Measurements from ENCODE around the gene PAPPA2. TPM values are rescaled to one million over a fixed set of nuclear protein-coding genes. Genes with fewer than 3 reads are reported as not detected.
"Not testable (repeated sequence)": the region's sequence is repeated elsewhere in the genome, so short reads cannot be mapped to it uniquely, and the experiment has no call there.

The PAPPA2 gene
- total RNA-seq, 1 donor from 2014 or later: under 0.01 TPM

GRCh38 chr1:176756817-176757216 lies 293.8 kb downstream of the PAPPA2 start:
- not testable (repeated sequence) for DNase-seq (ENCODE audit: low read depth in 2 of 2)

- no peak for DNase-seq (ENCODE audit: low read depth in 2 of 2)
Measured at GRCh38 chr1:176765608-176766007, 302.6 kb downstream of the PAPPA2 start.

DNA sequence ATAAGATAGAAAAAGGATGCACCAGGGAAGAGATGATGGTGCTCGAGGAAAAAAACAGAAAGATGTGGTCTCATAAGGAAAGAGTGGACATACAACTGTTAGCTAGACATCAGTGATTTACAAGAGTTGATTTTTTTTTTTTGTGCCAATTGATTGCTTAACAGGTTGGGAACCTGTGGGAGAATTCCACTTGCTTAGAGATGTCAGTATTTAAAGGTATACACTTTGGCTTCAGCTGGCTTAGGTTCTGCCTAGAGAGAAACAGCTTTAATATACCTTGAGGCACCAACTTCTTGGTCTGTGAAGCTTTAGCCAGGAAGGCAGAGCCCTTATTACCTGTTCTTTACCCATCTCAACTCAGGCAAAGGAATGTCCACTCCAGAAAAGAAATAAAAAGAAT lies 303.8 kb downstream of the PAPPA2 start:
- DNase-seq (ENCODE audit: low read depth in 2 of 2): no peak

- DNase-seq (ENCODE audit: low read depth in 2 of 2): no peak
Measured at GRCh38 chr1:176767714-176768136, 304.8 kb downstream of the PAPPA2 start.

DNA sequence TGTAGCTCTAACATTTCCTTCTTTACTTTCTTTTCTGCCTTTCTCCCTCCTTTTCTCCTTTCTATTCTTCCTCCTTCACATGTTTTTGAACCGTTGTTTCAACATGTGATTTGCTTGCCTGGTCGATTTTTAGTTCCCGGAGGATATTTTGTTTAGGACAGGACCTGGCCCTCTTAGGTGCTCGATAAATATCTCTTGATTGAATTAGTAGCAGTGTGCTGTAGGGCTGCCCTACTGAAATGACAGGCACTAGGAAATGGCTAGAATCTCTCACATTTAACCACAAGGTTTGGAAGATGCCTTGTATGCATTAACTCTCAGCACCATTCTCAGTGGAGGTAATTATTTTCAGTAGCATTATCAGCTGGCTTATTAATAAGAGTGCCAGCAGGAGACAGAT lies 305.6 kb downstream of the PAPPA2 start:
- no peak for DNase-seq (ENCODE audit: low read depth in 2 of 2)

DNA sequence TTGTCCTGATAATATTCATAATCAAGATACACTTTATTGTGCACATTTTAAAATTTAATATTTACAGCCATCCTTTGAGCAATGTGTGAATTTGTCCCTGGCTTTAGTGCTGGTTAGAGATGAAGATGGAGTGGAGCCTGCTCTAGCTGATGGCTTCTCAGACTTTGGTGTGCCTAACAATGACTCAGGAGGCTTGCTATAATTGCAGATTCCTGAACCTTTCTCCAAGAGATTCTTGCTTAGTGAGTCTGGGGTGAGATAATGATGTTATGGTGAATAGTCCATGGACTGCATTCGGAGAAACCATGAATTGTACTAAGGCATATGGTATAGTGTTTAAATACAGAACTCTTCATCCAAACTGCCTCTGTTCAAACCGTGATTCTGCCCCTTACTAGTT lies 307.1 kb downstream of the PAPPA2 start:
- DNase-seq (ENCODE audit: low read depth in 2 of 2): no peak

- DNase-seq (ENCODE audit: low read depth in 2 of 2): no peak
Measured at GRCh38 chr1:176773038-176773437, 310.1 kb downstream of the PAPPA2 start.

GRCh38 chr1:176774224-176774623 lies 311.2 kb downstream of the PAPPA2 start:
- no peak for DNase-seq (ENCODE audit: low read depth in 2 of 2)

- DNase-seq (ENCODE audit: low read depth in 2 of 2): no peak
Measured at GRCh38 chr1:176775378-176775777, 312.4 kb downstream of the PAPPA2 start.

GRCh38 chr1:176775996-176776395 lies 313.0 kb downstream of the PAPPA2 start:
- DNase-seq (ENCODE audit: low read depth in 2 of 2): no peak

- no peak for DNase-seq (ENCODE audit: low read depth in 2 of 2)
Measured at GRCh38 chr1:176778056-176778455, 315.1 kb downstream of the PAPPA2 start.

DNA sequence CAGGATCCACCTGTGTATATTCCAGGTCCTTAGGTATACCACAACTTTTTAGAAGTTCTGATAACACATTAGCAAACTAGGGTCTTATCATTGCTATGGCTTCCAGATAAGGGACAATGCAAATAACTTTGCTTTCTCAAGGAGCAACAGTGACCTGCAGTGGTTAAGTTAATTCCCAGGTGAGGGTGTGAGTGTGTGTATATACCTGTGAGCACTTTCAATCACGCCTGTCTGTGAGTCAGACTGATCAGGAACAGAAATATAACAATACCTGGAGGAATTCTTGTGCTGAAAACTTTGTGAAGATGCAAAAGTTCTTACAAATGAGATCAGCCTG lies 317.0 kb downstream of the PAPPA2 start:
- DNase-seq (ENCODE audit: low read depth in 2 of 2): no peak

- DNase-seq (ENCODE audit: low read depth in 2 of 2): no peak
Measured at GRCh38 chr1:176783309-176783708, 320.3 kb downstream of the PAPPA2 start.

GRCh38 chr1:176785056-176785455 lies 322.1 kb downstream of the PAPPA2 start:
- DNase-seq (ENCODE audit: low read depth in 2 of 2): no peak

- DNase-seq (ENCODE audit: low read depth in 2 of 2): no peak
Measured at GRCh38 chr1:176785791-176786190, 322.8 kb downstream of the PAPPA2 start.

- no peak for DNase-seq (ENCODE audit: low read depth in 2 of 2)
Measured at GRCh38 chr1:176786274-176786673, 323.3 kb downstream of the PAPPA2 start.

GRCh38 chr1:176789571-176790090 lies 326.7 kb downstream of the PAPPA2 start:
- DNase-seq (ENCODE audit: low read depth in 2 of 2): no peak

DNA sequence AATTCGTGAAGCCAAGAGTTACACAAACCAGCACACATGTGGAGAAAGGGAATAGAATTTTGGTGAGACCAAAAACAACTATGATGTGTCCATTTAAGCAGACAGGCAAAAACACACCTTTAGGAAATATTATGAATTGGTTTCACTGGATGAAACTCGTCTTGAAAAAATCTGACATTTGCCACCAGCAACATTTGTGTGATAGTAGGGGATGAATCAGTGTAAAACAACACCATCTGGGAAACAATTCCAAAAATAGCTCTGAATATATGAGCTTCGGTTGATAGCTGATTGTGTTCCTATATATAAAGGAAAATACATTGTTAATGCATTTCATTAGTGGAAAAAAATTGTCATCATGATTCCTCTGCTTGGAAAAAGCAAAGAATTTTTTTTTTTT lies 327.8 kb downstream of the PAPPA2 start:
- DNase-seq (ENCODE audit: low read depth in 2 of 2): no peak

DNA sequence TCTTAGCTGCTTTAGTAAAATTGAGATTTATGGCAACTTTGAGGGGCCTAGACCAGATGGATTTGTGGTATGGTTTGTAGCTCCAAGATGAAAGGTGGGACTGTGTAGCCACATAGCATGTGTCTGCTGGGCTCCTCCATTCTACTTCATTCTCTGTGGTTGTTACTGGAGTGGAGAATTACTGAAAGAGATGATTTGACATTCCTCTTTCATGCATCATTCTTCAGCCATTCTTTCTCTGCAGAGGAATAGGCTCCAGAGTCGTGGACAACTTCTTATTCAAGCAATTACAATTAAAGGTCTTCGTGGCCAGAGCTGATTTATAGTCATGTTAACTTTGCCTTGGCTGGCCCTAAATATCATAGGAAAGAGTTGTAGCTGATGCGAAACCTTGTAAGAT lies 328.9 kb downstream of the PAPPA2 start:
- DNase-seq (ENCODE audit: low read depth in 2 of 2): no peak

- DNase-seq (ENCODE audit: low read depth in 2 of 2): no peak
Measured at GRCh38 chr1:176794897-176795508, 332.0 kb downstream of the PAPPA2 start.

DNA sequence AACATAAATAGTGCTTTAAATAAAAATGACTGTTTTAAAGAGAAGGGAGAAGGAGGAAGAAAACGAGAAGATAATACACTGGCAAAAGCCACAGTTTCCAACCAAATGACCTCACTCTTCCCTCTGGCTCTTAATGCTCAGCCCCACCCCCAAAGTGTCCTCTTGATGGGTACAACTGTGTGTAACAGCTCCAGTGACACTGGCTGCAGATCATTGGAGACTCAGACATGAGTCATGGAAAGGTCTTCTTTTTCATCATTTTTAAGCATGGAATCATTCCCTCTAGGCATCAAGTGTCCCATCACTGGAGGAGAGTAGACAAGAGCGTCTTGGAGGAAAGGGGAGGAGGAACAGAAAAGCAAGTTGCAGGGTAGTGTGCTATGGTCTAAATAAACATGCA lies 333.0 kb downstream of the PAPPA2 start:
- no peak for DNase-seq (ENCODE audit: low read depth in 2 of 2)

GRCh38 chr1:176796583-176796982 lies 333.6 kb downstream of the PAPPA2 start:
- no peak for DNase-seq (ENCODE audit: low read depth in 2 of 2)

- DNase-seq (ENCODE audit: low read depth in 2 of 2): no peak
Measured at GRCh38 chr1:176799327-176799726, 336.4 kb downstream of the PAPPA2 start.

- no peak for DNase-seq (ENCODE audit: low read depth in 2 of 2)
Measured at GRCh38 chr1:176800978-176801513, 338.1 kb downstream of the PAPPA2 start.

Data from dermis microvascular lymphatic vessel endothelial cell (primary cell).